CD4-positive, alpha-beta T cell treated with Interleukin-12 subunit alpha and Interleukin-12 subunit beta, for 1 hour (primary cell): ENCODE results near the gene SLC27A4.

Experiments used
- DNase-seq: peaks from one replicate; pipeline ENCODE4 v3.0.0-alpha.2; 2020

SLC27A4 gene

DNA sequence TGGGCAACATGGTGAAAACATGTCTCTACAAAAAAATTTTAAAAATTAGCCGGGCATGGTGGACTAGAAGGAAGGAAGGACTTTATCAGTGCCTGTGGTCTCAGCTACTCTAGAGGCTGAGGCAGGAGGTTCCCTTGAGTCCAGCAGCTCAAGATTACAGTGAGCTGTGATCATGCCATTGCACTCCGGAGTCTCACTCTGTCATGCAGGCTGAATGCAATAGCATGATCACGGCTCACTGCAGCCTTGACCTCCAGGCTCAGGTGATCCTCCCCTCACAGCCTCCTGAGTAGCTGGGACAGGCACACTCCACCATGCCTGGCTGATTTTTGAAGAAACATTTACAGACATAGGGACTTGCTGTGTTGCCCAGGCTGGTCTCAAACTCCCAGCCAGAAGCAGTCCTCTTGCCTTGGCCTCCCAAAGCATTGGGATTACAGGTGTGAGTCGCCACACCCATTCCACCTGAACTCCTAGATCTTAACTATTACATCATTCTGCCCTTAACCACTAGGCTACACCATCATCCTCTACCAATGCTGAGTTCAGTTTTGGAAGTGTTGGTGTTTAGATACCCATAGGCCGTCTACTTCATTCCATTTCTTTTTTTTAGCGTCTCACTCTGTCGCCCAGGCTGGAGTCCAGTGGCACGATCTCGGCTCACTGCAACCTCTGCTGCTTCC is 28.8 kb downstream of the SLC27A4 start:
- no peak for DNase-seq

- DNase-seq = no peak
These were observed 30.0 kb downstream of the SLC27A4 start for GRCh38 chr9:128370367-128370751.

DNA sequence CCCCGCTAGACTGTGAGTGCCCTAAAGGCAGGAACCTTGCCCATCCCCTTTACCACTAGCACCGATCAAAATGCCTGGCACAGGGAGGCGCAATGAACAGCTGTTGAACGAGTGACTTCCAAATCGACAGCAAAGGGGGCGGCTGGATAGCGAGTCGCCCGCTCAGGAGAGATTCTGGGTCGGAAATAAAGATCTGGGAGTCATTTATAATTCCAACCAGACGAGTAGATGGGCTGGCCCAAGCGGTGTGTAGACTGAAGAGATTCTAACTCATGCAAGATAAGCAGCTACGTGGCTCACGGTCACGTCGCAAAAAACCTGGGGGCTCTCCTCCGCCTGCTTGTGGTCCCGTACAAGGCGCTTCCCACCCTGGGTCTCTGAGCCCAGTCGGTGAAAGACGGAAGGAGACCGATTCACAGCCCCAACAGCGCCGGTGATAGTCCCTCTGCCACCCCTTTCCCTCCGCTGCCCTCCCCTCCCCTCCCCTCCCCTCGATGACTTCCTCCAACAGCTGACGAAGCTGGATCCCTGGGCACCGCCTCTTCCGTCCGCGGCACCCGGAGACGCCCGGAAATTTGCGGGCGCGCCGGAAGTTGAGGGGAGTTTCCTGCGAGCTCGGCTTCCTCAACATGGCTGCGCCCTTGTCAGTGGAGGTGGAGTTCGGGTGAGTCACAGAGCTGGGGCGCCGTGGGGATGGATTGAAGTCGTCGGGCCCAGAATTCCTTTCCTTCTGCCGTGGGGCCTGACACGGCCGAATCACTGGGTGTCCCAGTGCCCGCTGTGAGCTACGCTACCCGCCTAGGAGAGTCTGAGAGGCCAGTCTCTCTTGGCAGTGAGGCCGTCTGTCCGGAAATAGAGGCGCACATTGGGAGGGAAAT is 30.7 kb downstream of the SLC27A4 start, which contains the start of gene URM1:
Gene URM1 (plus strand): TSS at position 623 of the 878 bp plus-strand sequence. CDS start 7 bp downstream, at position 630.
- DNase-seq = peak; percentile 95

DNA sequence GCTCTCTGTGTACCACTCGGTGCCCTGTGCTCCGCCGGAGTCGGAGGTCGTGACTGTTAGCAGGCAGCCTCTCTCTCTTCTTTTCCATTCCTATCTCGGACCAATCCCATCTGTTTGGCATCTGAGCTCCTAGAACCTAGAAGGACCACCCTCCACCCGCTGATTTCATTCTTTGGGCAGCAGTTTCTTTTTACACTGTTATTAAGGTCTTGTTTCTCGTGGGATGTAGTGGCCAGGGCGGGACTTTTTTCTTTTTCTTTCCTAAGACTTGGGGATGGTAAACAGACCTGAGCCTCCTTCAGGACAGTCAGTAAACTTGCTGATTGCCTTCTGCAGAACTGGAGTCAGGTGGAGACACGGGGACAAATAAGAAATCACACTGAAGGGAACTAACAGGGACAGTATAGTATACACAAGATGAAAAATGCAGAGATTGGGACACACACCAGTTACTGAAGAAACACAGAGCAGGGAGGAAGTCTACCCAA is 31.3 kb downstream of the SLC27A4 start:
- no peak for DNase-seq

DNA sequence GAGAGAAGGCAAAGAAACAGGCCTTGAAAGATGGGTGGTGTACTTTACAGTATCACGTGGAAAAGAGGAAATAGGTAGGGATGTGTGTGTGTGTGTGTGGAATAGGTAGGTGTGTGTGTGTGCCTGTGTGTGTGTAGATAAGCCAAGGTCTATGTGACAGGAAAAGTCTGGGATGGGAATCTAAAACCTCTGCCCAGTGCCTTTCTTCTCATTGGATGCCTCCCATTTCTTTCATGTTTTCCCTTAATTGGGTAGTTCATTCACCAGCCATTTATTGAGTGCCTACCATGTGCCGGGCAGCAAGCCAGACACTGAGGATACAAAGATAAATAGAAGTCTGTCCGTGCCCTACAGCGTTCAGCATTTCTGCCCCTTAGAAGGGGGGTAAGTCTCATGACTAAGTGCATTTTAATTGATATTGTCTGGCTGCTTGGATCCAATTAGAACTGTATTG is 31.9 kb downstream of the SLC27A4 start:
- DNase-seq = no peak

- no peak for DNase-seq
These were observed 32.5 kb downstream of the SLC27A4 start for GRCh38 chr9:128372784-128373183.

GRCh38 chr9:128374221-128374675 is 33.9 kb downstream of the SLC27A4 start:
- no peak for DNase-seq

DNA sequence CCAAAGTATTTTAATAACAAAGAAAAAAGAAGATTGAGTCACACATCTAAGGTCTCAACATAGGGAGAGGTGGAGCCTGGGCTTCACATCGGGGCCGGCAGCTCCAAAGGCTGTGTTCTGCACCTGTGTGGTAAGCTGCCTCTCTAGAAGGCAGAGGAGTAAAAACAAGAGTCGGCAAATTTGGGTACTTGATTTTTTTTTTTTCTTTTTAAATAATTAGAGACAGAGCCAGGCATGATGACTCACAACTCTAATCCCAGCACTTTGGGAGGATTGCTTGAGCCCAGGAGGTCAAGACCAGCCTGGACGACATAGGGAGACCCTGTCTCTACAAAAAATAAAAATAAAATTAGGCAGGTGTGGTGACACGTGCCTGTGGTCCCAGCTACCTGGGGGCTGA is 35.5 kb downstream of the SLC27A4 start:
- no peak for DNase-seq

GRCh38 chr9:128382261-128382660 is 41.9 kb downstream of the SLC27A4 start:
- no peak for DNase-seq

- DNase-seq = no peak
These were observed 42.9 kb downstream of the SLC27A4 start for GRCh38 chr9:128383007-128383753.

DNA sequence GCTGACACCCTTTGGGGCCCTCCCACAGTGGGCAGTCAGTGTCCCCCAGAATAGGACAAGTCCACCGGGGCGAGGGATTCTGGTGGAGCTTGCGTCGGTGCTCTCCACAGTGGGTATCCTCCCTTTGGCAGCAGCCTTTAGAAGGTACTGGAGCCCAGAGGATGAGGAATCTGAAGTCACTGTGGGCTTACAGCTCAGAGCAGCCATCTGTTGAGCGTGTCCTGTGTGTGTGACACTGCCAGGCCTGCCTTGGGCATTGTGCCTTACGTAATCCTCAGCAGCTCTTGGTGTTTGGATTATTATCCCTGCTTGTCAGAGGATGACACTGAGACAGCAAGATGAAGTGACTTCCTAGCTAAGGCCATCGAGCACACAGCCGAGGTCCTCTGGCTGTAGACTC is 43.5 kb downstream of the SLC27A4 start:
- DNase-seq = no peak

GRCh38 chr9:128384801-128385495 is 44.6 kb downstream of the SLC27A4 start:
- DNase-seq = no peak

DNA sequence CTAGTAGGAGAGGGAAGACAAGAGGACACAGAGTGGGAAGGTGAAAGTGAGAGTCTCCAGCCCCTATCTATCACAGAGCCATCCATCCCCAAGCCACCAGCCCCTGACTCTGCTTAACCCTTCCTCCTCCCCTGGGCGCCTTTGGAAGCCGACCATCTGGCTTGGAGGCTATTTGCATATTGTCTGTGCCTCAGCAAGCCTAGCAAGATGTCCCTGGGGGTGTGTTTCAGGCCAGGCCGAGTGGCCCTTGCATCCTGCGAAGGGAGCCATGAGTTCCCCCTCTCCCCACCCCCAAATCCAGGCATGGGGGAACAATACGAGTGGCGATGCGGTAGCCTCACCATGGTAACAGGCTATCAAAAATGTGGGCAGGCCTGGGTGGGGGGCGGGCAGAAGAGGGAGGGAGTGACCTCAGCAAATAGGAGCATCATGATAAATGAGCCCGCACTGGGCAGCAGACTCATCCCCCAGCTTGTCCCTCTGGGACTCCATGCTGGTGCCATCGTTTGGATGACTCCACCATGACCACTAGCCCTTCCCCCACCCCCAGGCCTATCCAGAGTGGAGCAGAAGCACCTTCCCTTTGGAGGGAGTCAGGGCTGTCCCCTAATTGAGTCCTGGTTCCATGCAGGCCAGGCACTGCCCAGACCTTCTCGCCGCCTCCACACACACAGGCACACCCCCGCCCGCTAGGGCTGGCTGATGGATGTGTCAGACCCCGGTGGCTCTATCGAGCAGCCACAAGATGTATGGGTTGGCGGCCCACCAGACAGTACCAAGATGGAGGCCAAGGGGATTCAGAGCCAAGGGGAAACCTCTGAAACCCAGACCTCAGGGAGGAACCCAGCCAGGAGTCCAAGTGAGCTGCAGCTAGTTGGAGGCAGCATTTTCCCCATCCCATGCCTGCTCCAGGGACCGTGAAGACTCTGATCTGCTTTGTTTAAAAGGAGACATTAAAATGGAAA is 45.5 kb downstream of the SLC27A4 start:
- no peak for DNase-seq

DNA sequence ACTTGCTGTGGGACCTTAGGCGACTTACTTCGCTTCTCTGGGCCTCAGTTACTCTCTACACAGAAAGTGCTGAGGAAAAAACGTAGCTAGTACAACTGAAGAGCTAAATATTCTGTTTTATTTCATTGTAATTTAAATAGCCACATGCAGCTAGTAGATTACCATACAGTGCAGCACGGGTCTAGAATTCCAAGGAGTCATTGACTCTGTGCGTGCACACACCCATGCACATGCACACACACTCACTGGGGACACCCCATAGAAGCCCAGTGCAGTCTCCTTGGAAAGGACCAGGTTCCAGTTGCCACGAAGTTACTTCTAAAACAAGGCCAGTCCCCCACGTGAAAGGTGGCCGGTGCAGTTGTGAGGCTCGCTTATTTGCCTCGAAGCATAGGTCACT is 47.8 kb downstream of the SLC27A4 start:
- no peak for DNase-seq

DNA sequence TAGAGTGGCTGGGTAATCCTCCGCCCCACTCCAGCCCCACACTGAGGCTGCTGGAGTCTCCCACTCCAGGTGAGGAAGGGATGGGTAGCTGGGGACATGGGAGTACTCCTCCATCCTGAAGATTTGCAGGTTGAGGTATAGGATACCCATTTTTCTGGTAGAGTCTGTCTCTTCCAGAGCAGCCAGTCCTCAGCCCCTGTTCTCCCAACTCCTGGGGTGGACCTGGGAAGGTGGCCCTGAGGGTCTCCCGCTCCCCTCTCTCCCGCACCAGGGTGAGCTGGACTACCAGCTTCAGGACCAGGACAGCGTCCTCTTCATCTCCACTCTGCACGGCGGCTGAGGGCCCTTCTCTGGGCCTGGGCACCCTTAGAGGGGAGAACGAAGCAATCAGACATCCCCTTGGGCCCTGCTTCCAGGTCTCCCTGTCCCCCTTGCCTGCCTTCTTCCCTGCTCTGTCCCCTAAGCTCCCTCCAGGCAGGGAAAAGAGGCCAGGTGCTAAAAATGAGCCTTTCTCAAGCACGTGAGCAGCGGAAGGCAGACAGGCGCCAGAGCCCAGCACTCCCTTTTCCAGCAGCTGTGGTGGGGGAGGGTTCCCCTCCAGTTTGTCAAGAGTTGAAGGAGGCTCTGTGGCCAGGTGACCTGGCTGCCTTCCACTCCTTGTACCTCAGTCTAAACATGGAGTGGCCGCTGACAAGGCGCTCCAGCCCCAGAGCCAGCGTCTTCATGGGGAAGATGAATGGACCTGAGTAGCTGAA is 49.2 kb downstream of the SLC27A4 start:
- DNase-seq = no peak

- DNase-seq = no peak
These were observed 50.0 kb downstream of the SLC27A4 start for GRCh38 chr9:128390150-128390812.

DNA sequence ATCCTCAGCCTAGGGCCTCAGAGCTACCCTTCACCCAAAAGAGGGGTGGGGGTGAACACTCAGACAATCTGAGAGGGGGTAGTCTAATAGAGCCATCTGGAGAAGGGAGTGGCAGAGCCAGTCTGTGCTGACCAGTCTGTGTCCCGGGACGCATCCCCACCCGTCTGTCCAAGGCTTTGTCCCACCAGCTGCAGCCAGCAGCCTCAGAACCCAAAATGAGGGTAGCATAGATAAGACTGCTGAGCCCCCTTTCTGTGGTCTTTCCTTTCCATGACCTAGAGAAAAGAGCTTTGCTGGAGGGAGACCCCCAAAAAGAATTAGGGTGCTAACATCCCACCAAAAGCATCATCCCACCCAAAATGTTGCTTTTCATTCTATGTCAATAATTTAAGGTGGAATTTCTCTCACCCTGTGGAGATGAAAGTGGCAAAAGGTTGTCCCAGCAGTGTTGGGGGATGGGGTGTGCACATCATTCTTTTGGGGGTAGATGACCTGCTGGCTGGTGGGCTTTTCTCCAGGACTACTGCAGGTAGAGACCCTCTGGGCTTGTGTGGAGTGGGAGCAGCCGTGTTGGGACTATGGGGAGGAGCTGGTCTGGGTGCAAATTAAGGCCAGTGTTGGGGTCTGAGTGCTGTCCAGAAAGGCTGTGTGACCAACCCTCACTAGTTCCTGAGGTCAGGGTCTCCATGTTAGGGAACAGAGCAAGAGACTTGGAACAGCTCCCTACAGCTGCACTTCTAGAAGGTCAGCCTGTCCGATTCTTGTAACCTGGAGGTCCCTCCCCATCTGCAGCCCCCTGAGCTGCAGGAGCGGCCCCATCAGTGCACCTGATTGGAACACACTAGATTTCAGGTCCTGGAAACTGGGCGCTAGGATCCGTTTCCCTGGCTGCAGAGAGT is 50.7 kb downstream of the SLC27A4 start:
- no peak for DNase-seq

DNA sequence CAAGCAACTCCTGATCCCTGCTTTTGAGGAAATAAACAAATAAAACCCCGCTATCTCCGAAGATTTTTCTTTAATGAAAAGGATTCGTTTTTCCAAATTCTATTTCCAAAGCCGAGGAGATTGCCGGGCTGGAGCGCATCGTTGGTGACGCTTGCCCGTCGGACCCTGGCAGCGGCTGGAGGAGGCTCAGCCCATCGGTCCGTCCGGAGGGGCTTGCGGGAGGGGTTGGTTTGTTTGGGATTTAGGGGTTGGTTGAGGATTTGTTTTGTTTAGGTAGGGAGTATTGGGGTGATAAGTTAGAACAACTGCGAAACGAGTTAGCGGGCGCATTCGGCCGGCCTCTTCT is 51.6 kb downstream of the SLC27A4 start:
- no peak for DNase-seq
